ENCODE measurements around the gene SIRT3.
A peak's percentile ranks its signal among the peaks of the same experiment; 100 is the strongest.
"Not testable (repeated sequence)": the region's sequence is repeated elsewhere in the genome, so short reads cannot be mapped to it uniquely, and the experiment has no call there.

SIRT3 gene

GRCh38 chr11:241634-242033 is 5.5 kb upstream of the SIRT3 start:
- ATAC-seq: no peak
- no peak for TF ChIP-seq RARB (CRISPR knock-in tag; IDR thresholded peaks at IDR 0.05)
- no peak for TF ChIP-seq TSHZ2 (CRISPR knock-in tag; IDR thresholded peaks at IDR 0.05)
- TF ChIP-seq ARNTL (CRISPR knock-in tag; IDR thresholded peaks at IDR 0.05; ENCODE audit: borderline replicate concordance, low read depth): no peak
- TF ChIP-seq CSRNP3 (CRISPR knock-in tag; IDR thresholded peaks at IDR 0.05): no peak
- TF ChIP-seq ZNF8 (CRISPR knock-in tag; IDR thresholded peaks at IDR 0.05): no peak
- no peak for TF ChIP-seq ZNF565 (CRISPR knock-in tag; conservative IDR thresholded peaks at IDR 0.05; ENCODE audit: low read depth)
- TF ChIP-seq TOX (CRISPR knock-in tag; IDR thresholded peaks at IDR 0.05; ENCODE audit: borderline replicate concordance): no peak
- TF ChIP-seq ZFP3 (CRISPR knock-in tag; IDR thresholded peaks at IDR 0.05): no peak

GRCh38 chr11:240315-240714 is 4.2 kb upstream of the SIRT3 start:
- TF ChIP-seq TOX (CRISPR knock-in tag; IDR thresholded peaks at IDR 0.05; ENCODE audit: borderline replicate concordance) (no peak), ZFP30 (CRISPR knock-in tag; IDR thresholded peaks at IDR 0.05) (no peak), ZNF70 (CRISPR knock-in tag; IDR thresholded peaks at IDR 0.05) (no peak), ZNF565 (CRISPR knock-in tag; conservative IDR thresholded peaks at IDR 0.05; ENCODE audit: low read depth) (no peak)
- no peak for ATAC-seq

- not testable (repeated sequence) for ATAC-seq
These were observed 2.2 kb upstream of the SIRT3 start for GRCh38 chr11:238346-238745.

GRCh38 chr11:236774-237767 is 929 bp upstream of the SIRT3 start, which contains the start of gene PSMD13:
TSS of gene PSMD13 (plus strand) at chr11:236976. CDS start at chr11:237050, 74 bp downstream.
- peak; percentile 96 for ATAC-seq
- no peak for TF ChIP-seq ZFP3 (CRISPR knock-in tag; IDR thresholded peaks at IDR 0.05)

- ATAC-seq: peak; percentile 25
- TF ChIP-seq RARB (CRISPR knock-in tag; IDR thresholded peaks at IDR 0.05): no peak
- TF ChIP-seq CSRNP3 (CRISPR knock-in tag; IDR thresholded peaks at IDR 0.05): no peak
- no peak for TF ChIP-seq SNAI2 (CRISPR knock-in tag; IDR thresholded peaks at IDR 0.05)
- no peak for TF ChIP-seq ESRRG (CRISPR knock-in tag; IDR thresholded peaks at IDR 0.05)
- no peak for TF ChIP-seq ISL1 (CRISPR knock-in tag; IDR thresholded peaks at IDR 0.05)
- no peak for TF ChIP-seq TSHZ2 (CRISPR knock-in tag; IDR thresholded peaks at IDR 0.05)
- no peak for TF ChIP-seq PPARA (CRISPR knock-in tag; IDR thresholded peaks at IDR 0.05; ENCODE audit: borderline replicate concordance)
- TF ChIP-seq ARNTL (CRISPR knock-in tag; IDR thresholded peaks at IDR 0.05; ENCODE audit: borderline replicate concordance, low read depth): no peak
- no peak for TF ChIP-seq TCF4 (CRISPR knock-in tag; IDR thresholded peaks at IDR 0.05; ENCODE audit: borderline replicate concordance)
- no peak for TF ChIP-seq TOX (CRISPR knock-in tag; IDR thresholded peaks at IDR 0.05; ENCODE audit: borderline replicate concordance)
- no peak for TF ChIP-seq ZC3H10 (CRISPR knock-in tag; IDR thresholded peaks at IDR 0.05)
- TF ChIP-seq OSR1 (CRISPR knock-in tag; IDR thresholded peaks at IDR 0.05): no peak
- no peak for TF ChIP-seq GLIS3 (CRISPR knock-in tag; IDR thresholded peaks at IDR 0.05)
- TF ChIP-seq POU6F1 (CRISPR knock-in tag; IDR thresholded peaks at IDR 0.05; ENCODE audit: borderline replicate concordance, low read depth): no peak
- TF ChIP-seq BACH2 (CRISPR knock-in tag; IDR thresholded peaks at IDR 0.05; ENCODE audit: borderline replicate concordance): no peak
- no peak for TF ChIP-seq ZNF70 (CRISPR knock-in tag; IDR thresholded peaks at IDR 0.05)
- TF ChIP-seq ZFP3 (CRISPR knock-in tag; IDR thresholded peaks at IDR 0.05): no peak
These were observed 539 bp downstream of the SIRT3 start for GRCh38 chr11:235609-235996.

All from SK-N-SH treated with all-trans-retinoic acid at 6 μM for 48 hours (cell line).